ENCODE data around the gene CCNY. TPM values are rescaled to one million over a fixed set of nuclear protein-coding genes. Genes with fewer than 3 reads are reported as not detected.
"Not testable (repeated sequence)": the region's sequence is repeated elsewhere in the genome, so short reads cannot be mapped to it uniquely, and the experiment has no call there.

The CCNY gene
- total RNA-seq, 1 donor from 2014 or later, result 73.6 TPM

DNA sequence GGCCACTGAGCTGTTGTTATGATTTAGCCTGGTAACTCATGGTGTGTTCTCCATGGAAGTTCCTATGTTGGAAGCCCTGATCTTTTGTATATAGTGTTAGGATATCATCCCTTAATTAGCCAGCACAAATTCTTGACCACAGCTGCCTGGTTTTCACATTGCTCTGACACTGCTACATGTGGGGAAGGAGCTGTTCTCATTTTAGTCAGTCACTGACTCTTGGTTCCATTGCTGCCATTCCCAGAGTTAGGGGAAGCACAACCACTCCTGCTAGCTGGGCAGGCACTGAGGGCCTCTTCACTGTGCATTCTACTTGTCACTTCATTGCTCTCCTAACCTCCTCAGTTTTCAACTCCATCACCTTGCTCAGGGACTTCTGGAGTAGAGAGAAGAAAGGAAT lies 170.4 kb downstream of the CCNY start:
- DNase-seq (ENCODE audit: extremely low read depth, low read depth, low spot score), result no peak

DNA sequence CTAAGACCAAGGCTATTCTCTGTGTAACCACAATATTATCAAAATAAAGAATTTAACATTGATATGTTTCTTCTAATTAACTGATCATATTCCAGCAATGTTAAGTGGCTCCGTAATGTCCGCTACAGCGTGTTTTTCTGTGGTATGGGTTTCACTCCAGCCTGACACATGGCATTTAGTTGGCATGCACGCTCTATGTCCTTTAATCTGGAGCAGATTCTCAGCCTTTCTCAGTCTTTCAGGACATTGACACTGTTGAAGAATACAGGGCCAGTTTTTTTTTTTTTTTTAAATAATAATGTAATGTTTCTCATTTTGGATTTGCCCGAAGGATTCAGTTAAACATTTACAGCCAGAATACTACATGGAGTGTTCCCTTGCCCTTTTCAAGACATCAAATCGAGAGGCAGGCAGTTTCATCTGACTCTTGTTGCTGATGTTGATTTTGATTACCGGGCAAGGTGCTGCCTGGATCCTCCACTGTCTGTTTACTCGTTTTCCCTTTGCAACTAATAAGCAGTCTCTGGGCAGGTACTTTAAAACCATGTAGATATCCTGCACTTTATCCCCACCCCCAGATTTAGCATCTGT lies 171.3 kb downstream of the CCNY start:
- DNase-seq (ENCODE audit: extremely low read depth, low read depth, low spot score), result no peak

- no peak for DNase-seq (ENCODE audit: extremely low read depth, low read depth, low spot score)
Measured at GRCh38 chr10:35508647-35509046, 172.3 kb downstream of the CCNY start.

GRCh38 chr10:35510891-35511290 lies 174.6 kb downstream of the CCNY start:
- no peak for DNase-seq (ENCODE audit: extremely low read depth, low read depth, low spot score)

GRCh38 chr10:35511647-35512046 lies 175.3 kb downstream of the CCNY start:
- DNase-seq (ENCODE audit: extremely low read depth, low read depth, low spot score), result no peak

GRCh38 chr10:35516102-35516670 lies 179.9 kb downstream of the CCNY start:
- DNase-seq (ENCODE audit: extremely low read depth, low read depth, low spot score), result no peak

DNA sequence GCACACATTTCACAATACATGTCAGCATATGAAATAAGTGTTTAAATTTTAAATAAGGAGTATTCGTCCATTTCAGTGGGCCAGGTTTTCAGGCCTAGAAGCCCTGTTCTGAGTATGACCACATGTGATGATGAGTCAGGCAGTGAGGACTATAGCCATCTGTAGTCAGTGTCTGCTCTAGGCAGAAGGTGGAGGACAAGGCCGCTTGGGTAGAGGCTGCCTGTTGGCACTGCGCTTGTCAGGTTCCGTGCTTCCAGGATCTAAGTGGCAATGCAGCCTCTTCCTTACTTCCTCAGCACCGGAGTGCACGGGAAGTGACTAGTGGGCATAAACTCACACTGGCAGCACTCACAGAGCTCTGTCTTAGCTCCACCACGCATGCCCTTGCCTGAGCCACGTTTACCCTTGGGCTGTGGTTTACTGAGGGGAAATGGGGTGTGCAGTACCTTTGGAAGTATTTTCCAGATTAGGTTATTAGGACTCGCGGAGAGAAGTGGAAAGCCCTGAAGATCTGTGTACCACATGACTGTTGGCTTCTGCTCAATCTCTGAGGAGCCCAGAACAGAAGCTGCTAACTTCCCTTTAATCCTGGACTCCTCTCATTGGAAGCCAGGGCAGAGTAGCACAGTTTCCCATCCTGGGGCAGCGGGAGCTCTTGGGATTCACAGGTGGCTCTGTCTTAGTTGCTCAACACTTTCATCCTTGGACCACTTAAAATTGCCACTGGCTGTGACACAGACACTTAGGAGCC lies 181.3 kb downstream of the CCNY start:
- DNase-seq (ENCODE audit: extremely low read depth, low read depth, low spot score), result no peak

DNA sequence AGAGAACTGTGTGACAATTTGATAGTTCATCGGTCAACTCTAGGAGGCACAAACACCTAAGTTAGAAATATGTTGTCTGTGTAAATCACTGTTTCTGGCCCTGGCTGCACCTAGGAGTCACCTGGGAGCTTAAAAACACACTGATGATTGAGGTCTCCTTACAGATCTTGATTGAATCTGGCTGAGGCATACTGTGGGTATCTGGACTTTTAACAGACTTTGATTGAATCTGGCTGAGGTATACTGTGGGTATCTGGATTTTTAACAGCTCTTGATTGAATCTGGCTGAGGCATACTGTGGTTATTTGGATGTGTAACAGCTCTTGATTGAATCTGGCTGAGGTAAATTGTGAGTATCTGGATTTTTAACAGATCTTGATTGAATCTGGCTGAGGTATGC lies 181.9 kb downstream of the CCNY start:
- DNase-seq (ENCODE audit: extremely low read depth, low read depth, low spot score), result not testable (repeated sequence)

DNA sequence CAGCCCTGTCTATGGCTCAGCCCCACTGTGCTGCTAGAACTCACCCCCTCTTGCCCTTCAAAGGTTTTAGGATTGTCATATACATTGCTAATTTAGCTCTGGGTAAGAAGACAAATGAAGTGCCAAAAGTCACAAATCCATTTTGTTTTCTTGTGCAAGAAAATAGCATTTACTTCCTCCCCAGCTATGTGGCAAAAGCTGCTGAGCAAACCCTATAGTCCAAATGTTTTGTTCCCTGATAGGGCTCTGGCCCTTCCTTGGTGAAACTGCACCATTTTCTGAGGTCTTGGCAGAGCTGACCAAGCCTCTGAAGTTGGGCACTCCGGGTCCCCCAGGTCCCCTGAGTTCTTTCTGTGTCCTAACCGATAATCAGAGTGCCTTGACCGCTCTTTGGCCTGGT lies 184.7 kb downstream of the CCNY start:
- DNase-seq (ENCODE audit: extremely low read depth, low read depth, low spot score), result no peak

GRCh38 chr10:35523670-35524225 lies 187.4 kb downstream of the CCNY start:
- DNase-seq (ENCODE audit: extremely low read depth, low read depth, low spot score), result no peak

GRCh38 chr10:35526746-35527145 lies 190.4 kb downstream of the CCNY start:
- DNase-seq (ENCODE audit: extremely low read depth, low read depth, low spot score), result no peak

GRCh38 chr10:35532141-35532540 lies 195.8 kb downstream of the CCNY start:
- no peak for DNase-seq (ENCODE audit: extremely low read depth, low read depth, low spot score)

DNA sequence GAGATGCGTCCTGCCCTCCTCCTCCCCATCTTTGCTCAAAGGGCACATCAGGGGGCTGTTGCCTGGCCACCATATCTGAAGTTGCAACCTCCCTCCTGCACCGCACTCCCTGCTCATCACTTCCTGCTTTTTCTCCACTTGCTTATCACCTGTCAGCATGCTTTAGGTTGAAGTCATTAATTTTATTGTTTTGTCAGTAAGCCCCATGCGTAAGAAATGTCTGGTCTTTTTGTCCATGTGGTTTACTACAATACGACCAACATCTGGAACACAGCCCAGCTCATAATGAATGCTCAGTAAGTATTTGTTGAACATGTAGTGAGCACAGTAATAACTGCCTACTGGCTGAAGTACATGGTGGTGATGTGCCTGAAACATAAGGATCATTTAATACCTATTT lies 197.3 kb downstream of the CCNY start:
- no peak for DNase-seq (ENCODE audit: extremely low read depth, low read depth, low spot score)

- DNase-seq (ENCODE audit: extremely low read depth, low read depth, low spot score), result no peak
Measured at GRCh38 chr10:35535136-35535535, 198.8 kb downstream of the CCNY start.

- DNase-seq (ENCODE audit: extremely low read depth, low read depth, low spot score), result no peak
Measured at GRCh38 chr10:35536789-35537188, 200.5 kb downstream of the CCNY start.

- DNase-seq (ENCODE audit: extremely low read depth, low read depth, low spot score), result not testable (repeated sequence)
Measured at GRCh38 chr10:35537925-35538324, 201.6 kb downstream of the CCNY start.

DNA sequence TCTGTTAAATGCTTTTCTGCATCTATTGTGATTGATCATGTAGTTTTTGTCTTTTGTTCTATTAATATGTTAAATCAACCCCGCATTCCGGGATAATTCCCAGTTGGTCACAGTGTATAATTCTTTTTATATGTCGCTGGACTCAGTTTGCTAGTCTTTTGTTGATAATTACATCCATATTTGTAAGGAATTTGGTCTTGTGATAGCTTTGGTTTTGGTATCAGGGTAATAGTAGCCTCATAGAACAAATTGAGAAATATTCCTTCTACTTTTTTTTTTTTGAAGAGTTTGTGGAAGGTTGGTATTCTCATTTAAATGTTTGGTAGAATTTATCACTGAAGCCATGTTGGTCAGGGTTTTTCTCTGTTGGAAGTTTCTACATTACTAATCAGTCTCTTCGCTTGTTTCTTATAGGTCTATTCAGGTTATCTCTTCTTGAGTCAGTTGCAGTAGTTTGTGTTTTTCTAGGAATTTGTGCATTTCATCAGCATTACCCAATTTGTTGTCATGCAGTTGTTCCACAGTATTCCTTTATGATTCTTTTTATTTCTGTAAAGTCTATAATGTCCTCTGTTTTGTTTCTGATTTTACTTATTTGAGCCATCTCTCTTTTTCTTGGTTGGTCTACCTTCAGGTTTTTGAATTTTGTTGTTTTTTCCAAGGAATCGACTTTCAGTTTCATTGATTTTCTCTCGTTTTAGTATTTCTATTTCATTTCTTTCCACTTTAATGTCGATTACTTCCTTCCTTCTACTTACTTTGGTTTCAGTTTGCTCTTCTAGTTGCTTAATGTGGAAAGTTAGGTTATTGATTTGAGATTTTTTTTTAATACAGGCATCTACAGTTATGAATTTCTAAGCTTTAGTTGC lies 204.2 kb downstream of the CCNY start:
- DNase-seq (ENCODE audit: extremely low read depth, low read depth, low spot score), result no peak

- no peak for DNase-seq (ENCODE audit: extremely low read depth, low read depth, low spot score)
Measured at GRCh38 chr10:35541720-35542119, 205.4 kb downstream of the CCNY start.

- DNase-seq (ENCODE audit: extremely low read depth, low read depth, low spot score), result no peak
Measured at GRCh38 chr10:35542303-35542702, 206.0 kb downstream of the CCNY start.

- no peak for DNase-seq (ENCODE audit: extremely low read depth, low read depth, low spot score)
Measured at GRCh38 chr10:35545079-35545657, 208.9 kb downstream of the CCNY start.

Data from glomerular endothelial cell (primary cell).